HG03159 (cell line): ENCODE results near the gene ACOT2.
"Not testable (repeated sequence)": the region's sequence is repeated elsewhere in the genome, so short reads cannot be mapped to it uniquely, and the experiment has no call there.

Experiments used
- ATAC-seq: cut with Tn5 transposase; IDR thresholded peaks from one replicate; pipeline ENCODE4 v1.9.1; 2021; ENCODE audit warnings: mild to moderate bottlenecking, moderate library complexity; ENCODE audit not compliant: unreplicated experiment

ACOT2 gene

GRCh38 chr14:73567951-73568885, 795 bp upstream of the ACOT2 start:
- no peak for ATAC-seq

- not testable (repeated sequence) for ATAC-seq
These were observed 178 bp upstream of the ACOT2 start for GRCh38 chr14:73568886-73569184.

- peak; percentile 44 for ATAC-seq
These were observed 1.9 kb downstream of the ACOT2 start for GRCh38 chr14:73570913-73571312.

- not testable (repeated sequence) for ATAC-seq
These were observed 4.0 kb downstream of the ACOT2 start for GRCh38 chr14:73573034-73573433.

- ATAC-seq, result not testable (repeated sequence)
These were observed 4.7 kb downstream of the ACOT2 start for GRCh38 chr14:73573740-73574139.

- ATAC-seq, result not testable (repeated sequence)
These were observed 5.2 kb downstream of the ACOT2 start for GRCh38 chr14:73574251-73574650.

- ATAC-seq, result no peak
These were observed 7.4 kb downstream of the ACOT2 start for GRCh38 chr14:73576391-73576790.

- ATAC-seq, result not testable (repeated sequence)
These were observed 8.2 kb downstream of the ACOT2 start for GRCh38 chr14:73577214-73577613.

- not testable (repeated sequence) for ATAC-seq
These were observed 13.3 kb downstream of the ACOT2 start for GRCh38 chr14:73582102-73582979.

GRCh38 chr14:73588695-73589094, 19.7 kb downstream of the ACOT2 start:
- ATAC-seq, result no peak

- ATAC-seq, result no peak
These were observed 20.1 kb downstream of the ACOT2 start for GRCh38 chr14:73589116-73589515.

GRCh38 chr14:73590673-73591004, 21.6 kb downstream of the ACOT2 start:
- not testable (repeated sequence) for ATAC-seq

- no peak for ATAC-seq
These were observed 22.9 kb downstream of the ACOT2 start, which contains the start of gene ACOT4 for GRCh38 chr14:73591690-73592449. ACOT4 (plus strand) TSS chr14:73591873; CDS start chr14:73591960, 87 bp downstream.

GRCh38 chr14:73594491-73594890, 25.5 kb downstream of the ACOT2 start:
- no peak for ATAC-seq

GRCh38 chr14:73599499-73599898, 30.5 kb downstream of the ACOT2 start:
- ATAC-seq, result no peak

GRCh38 chr14:73602994-73603393, 34.0 kb downstream of the ACOT2 start:
- no peak for ATAC-seq

GRCh38 chr14:73606271-73606670, 37.3 kb downstream of the ACOT2 start:
- ATAC-seq, result no peak

- ATAC-seq, result no peak
These were observed 38.2 kb downstream of the ACOT2 start for GRCh38 chr14:73607241-73607640.

GRCh38 chr14:73610687-73611086, 41.7 kb downstream of the ACOT2 start:
- no peak for ATAC-seq

GRCh38 chr14:73612339-73613045, 43.5 kb downstream of the ACOT2 start, which contains the start of gene ACOT6:
ACOT6 (plus strand) TSS chr14:73612517; CDS start chr14:73612572, 55 bp downstream.
- no peak for ATAC-seq
